ENCODE results near the gene C11orf21. TPM values are rescaled to one million over a fixed set of nuclear protein-coding genes. Genes with fewer than 3 reads are reported as not detected.

The C11orf21 gene
- total RNA-seq, 4 donors from 2014 or later: 0.65 to 2.9 (median 1.2) TPM; not detected in 1

DNA sequence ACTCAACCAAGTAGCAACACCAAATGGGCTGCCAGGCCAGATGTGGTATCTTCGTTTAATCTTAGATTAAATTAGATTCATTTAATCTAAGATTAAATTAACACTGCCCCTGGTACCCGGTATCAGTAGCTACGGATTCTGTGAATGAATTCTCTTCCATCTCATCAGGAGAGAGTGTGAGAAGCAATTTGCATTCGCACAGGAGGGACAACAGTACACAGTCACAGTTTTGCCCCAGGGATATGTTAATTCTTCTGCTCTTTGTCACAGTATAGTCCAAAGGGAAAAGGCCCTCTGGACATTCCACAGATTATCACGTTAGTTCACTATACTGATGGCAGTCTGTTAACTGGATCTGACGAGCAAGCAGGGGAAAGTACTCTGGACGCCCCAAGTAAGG, 54.2 kb downstream of the C11orf21 start:
- TF ChIP-seq, protein P1, sequence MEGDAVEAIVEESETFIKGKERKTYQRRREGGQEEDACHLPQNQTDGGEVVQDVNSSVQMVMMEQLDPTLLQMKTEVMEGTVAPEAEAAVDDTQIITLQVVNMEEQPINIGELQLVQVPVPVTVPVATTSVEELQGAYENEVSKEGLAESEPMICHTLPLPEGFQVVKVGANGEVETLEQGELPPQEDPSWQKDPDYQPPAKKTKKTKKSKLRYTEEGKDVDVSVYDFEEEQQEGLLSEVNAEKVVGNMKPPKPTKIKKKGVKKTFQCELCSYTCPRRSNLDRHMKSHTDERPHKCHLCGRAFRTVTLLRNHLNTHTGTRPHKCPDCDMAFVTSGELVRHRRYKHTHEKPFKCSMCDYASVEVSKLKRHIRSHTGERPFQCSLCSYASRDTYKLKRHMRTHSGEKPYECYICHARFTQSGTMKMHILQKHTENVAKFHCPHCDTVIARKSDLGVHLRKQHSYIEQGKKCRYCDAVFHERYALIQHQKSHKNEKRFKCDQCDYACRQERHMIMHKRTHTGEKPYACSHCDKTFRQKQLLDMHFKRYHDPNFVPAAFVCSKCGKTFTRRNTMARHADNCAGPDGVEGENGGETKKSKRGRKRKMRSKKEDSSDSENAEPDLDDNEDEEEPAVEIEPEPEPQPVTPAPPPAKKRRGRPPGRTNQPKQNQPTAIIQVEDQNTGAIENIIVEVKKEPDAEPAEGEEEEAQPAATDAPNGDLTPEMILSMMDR (IDR thresholded peaks at IDR 0.05; ENCODE audit: low read depth): no peak

Small RNA genes lying within 50 kb of the gene (small RNA-seq; reads per million reads assigned to genes)
- gene RNU6-878P: not detected

Other genes with a start within 250 kb of the C11orf21 start
- 10 to 100 TPM; 21.6 to 32.8 (median 26.6) TPM for gene IGF2, start 162.5 kb downstream of the C11orf21 start, total RNA-seq
- gene INS, start 140.7 kb downstream of the C11orf21 start, total RNA-seq: not detected
- not detected for gene TH, start 130.1 kb downstream of the C11orf21 start, total RNA-seq
- gene ASCL2, start 31.3 kb downstream of the C11orf21 start, total RNA-seq: under 1 TPM; 0.22 to 0.98 (median 0.63) TPM
- gene TSPAN32, start 95 bp upstream of the C11orf21 start, total RNA-seq: 1 to 10 TPM in 3 of 4 donors, not detected in 1; 2.1 to 2.6 (median 2.5) TPM
- 1,000 to 10,000 TPM in 1 of 4 donors, 100 to 1,000 TPM in 3; 499 to 1,242 (median 673) TPM for gene CD81, start 75.4 kb upstream of the C11orf21 start, total RNA-seq
- gene TSSC4, start 98.8 kb upstream of the C11orf21 start, total RNA-seq: 10 to 100 TPM; 19.5 to 36.0 (median 27.8) TPM
- not detected for gene TRPM5, start 142.6 kb upstream of the C11orf21 start, total RNA-seq
- 10 to 100 TPM in 1 of 4 donors, 1 to 10 TPM in 3; 3.2 to 12.7 (median 5.5) TPM for gene KCNQ1, start 143.1 kb upstream of the C11orf21 start, total RNA-seq